ENCODE measurements around the gene ZBTB22.

- TF ChIP-seq CTCF (IDR thresholded peaks at IDR 0.05) = no peak
- no peak for TF ChIP-seq POLR2A (IDR thresholded peaks at IDR 0.05)
Observed at GRCh38 chr6:33356295-33356694, 38.8 kb upstream of the ZBTB22 start.

Data from breast epithelium (tissue), 3 donors.